Neural progenitor cell (in vitro differentiated cells): Measurements from ENCODE around the gene TRIAP1. TPM values are rescaled to one million over a fixed set of nuclear protein-coding genes. Genes with fewer than 3 reads are reported as not detected.

Experiments used
- DNase-seq: peaks from one replicate; pipeline ENCODE4 v3.0.0-alpha.2; 2016; ENCODE audit warnings: low spot score
- H2AFZ ChIP-seq: fragments of 200-600 bp; sonication (generic); replicated peaks from 2 replicates; pipeline ENCODE4 v1.6.1; 2016; ENCODE audit warnings: antibody characterized with exemption
- H3F3A ChIP-seq: fragments of 200-600 bp; sonication (generic); 2 replicates; pipeline ENCODE4 v1.6.1; 2016; ENCODE audit warnings: antibody characterized with exemption, low read depth
- H3K27ac ChIP-seq: fragments of 200-600 bp; sonication (generic); 2 replicates; pipeline ENCODE4 v1.5.1; 2016; ENCODE audit warnings: mild to moderate bottlenecking
- H3K27me3 ChIP-seq: fragments of 200-600 bp; sonication (generic); 2 replicates; pipeline ENCODE4 v1.6.1; 2016; ENCODE audit warnings: mild to moderate bottlenecking, moderate library complexity
- H3K36me3 ChIP-seq: fragments of 200-600 bp; sonication (generic); 2 replicates; pipeline ENCODE4 v1.5.1; 2016
- H3K4me1 ChIP-seq: fragments of 200-600 bp; sonication (generic); 2 replicates; pipeline ENCODE4 v1.6.1; 2016; ENCODE audit warnings: mixed run types
- H3K4me2 ChIP-seq: fragments of 200-600 bp; sonication (generic); 2 replicates; pipeline ENCODE4 v1.6.1; 2016
- H3K4me3 ChIP-seq: fragments of 200-600 bp; sonication (generic); 2 replicates; pipeline ENCODE4 v1.5.1; 2016
- H3K79me2 ChIP-seq: fragments of 200-600 bp; sonication (generic); 2 replicates; pipeline ENCODE4 v1.6.1; 2016; ENCODE audit warnings: low read depth
- H3K9ac ChIP-seq: fragments of 200-600 bp; sonication (generic); 2 replicates; pipeline ENCODE4 v1.6.1; 2016
- H3K9me3 ChIP-seq: fragments of 200-600 bp; sonication (generic); 2 replicates; pipeline ENCODE4 v1.5.1; 2016; ENCODE audit warnings: low read depth
- H4K20me1 ChIP-seq: fragments of 200-600 bp; sonication (generic); 2 replicates; pipeline ENCODE4 v1.6.1; 2016; ENCODE audit warnings: low read depth
- H3K27ac Mint-ChIP-seq: 3 replicates; pipeline ENCODE4 v1.8.0; 2021; ENCODE audit warnings: mixed read lengths
- H3K27me3 Mint-ChIP-seq: 2 replicates; pipeline ENCODE4 v1.8.0; 2022; ENCODE audit warnings: low read depth, mild to moderate bottlenecking, inconsistent platforms, moderate library complexity, mixed read lengths; ENCODE audit not compliant: insufficient read depth
- H3K36me3 Mint-ChIP-seq: 3 replicates; pipeline ENCODE4 v1.8.0; 2021; ENCODE audit warnings: mixed read lengths
- H3K4me1 Mint-ChIP-seq: 3 replicates; pipeline ENCODE4 v1.8.0; 2021; ENCODE audit warnings: mixed read lengths
- H3K4me3 Mint-ChIP-seq: 3 replicates; pipeline ENCODE4 v1.8.0; 2021; ENCODE audit warnings: mild to moderate bottlenecking, moderate library complexity, mixed read lengths
- H3K9me3 Mint-ChIP-seq: 3 replicates; pipeline ENCODE4 v1.8.0; 2020; ENCODE audit warnings: mixed read lengths
- CTCF ChIP-seq: fragments of 200-600 bp; sonication (generic); IDR thresholded peaks from 2 replicates; pipeline ENCODE4 v1.5.1; 2017; ENCODE audit warnings: antibody characterized with exemption, mild to moderate bottlenecking
- EZH2 ChIP-seq: fragments of 200-600 bp; sonication (generic); IDR thresholded peaks from 2 replicates; pipeline ENCODE4 v1.6.1; 2017; ENCODE audit warnings: antibody characterized with exemption, mild to moderate bottlenecking, moderate library complexity
- EZH2phosphoT487 ChIP-seq: fragments of 200-600 bp; sonication (generic); IDR thresholded peaks from 2 replicates; pipeline ENCODE4 v1.6.1; 2017; ENCODE audit warnings: antibody characterized with exemption
- total RNA-seq: library from RNA; depleted of rRNA; stranded (reverse); fragments of >200 nt; gene quantifications from 2 replicates; pipeline ENCODE4 v1.2.3, GENCODE V29; 2015; ENCODE audit warnings: low replicate concordance

The TRIAP1 gene
- total RNA-seq, 1 donor from 2014 or later: 72.1 TPM

GRCh38 chr12:120403869-120404268, 42.3 kb downstream of the TRIAP1 start:
- H3K27ac ChIP-seq: no peak overlapping the region
- H4K20me1 ChIP-seq: no peaks in the 10 kb centered on the region
- H3K4me1 ChIP-seq: peaks cover 22% of the 10 kb centered on the region
- no peaks in the 10 kb centered on the region for H3K27me3 ChIP-seq
- Mint-ChIP-seq H3K4me1 (peaks cover 51% of the 10 kb centered on the region), H3K27me3 (peaks cover 21% of the 10 kb centered on the region), H3K36me3 (no peaks in the 10 kb centered on the region), H3K9me3 (no peaks in the 10 kb centered on the region), H3K27ac (peak overlapping the region; percentile 87), H3K4me3 (no peak overlapping the region)
- H3F3A ChIP-seq: peaks cover 32% of the 10 kb centered on the region
- no peaks in the 10 kb centered on the region for H3K9me3 ChIP-seq
- no peaks in the 10 kb centered on the region for H3K36me3 ChIP-seq
- no peak overlapping the region for H3K9ac ChIP-seq
- TF ChIP-seq EZH2phosphoT487 (no peak), EZH2 (no peak), CTCF (no peak)
- no peak for DNase-seq
- H3K4me2 ChIP-seq: no peak overlapping the region
- no peak overlapping the region for H2AFZ ChIP-seq
- H3K4me3 ChIP-seq: no peak overlapping the region
- no peaks in the 10 kb centered on the region for H3K79me2 ChIP-seq

- peak overlapping the region; percentile 74 for H3K4me3 Mint-ChIP-seq
These were observed 44.0 kb downstream of the TRIAP1 start for GRCh38 chr12:120402217-120402616.

GRCh38 chr12:120399531-120399930, 46.7 kb downstream of the TRIAP1 start:
- Histone ChIP-seq H3K4me1 (peaks cover 43% of the 10 kb centered on the region), H3F3A (peaks cover 55% of the 10 kb centered on the region), H3K4me3 (no peak overlapping the region), H3K36me3 (no peaks in the 10 kb centered on the region), H3K9me3 (no peaks in the 10 kb centered on the region), H4K20me1 (no peaks in the 10 kb centered on the region), H3K9ac (no peak overlapping the region), H2AFZ (no peak overlapping the region), H3K27ac (no peak overlapping the region), H3K4me2 (no peak overlapping the region), H3K79me2 (no peaks in the 10 kb centered on the region), H3K27me3 (no peaks in the 10 kb centered on the region)
- Mint-ChIP-seq H3K4me3 (peak overlapping the region; percentile 5), H3K27ac (peak overlapping the region; percentile 100), H3K36me3 (no peaks in the 10 kb centered on the region), H3K4me1 (peaks cover 73% of the 10 kb centered on the region), H3K9me3 (no peaks in the 10 kb centered on the region), H3K27me3 (peaks cover 26% of the 10 kb centered on the region)
- DNase-seq: no peak
- TF ChIP-seq CTCF: no peak
- TF ChIP-seq EZH2phosphoT487: no peak
- TF ChIP-seq EZH2: no peak

More at GRCh38 chr12:120402217-120402616, 44.0 kb downstream of the TRIAP1 start:
- Mint-ChIP-seq H3K4me1 (peaks cover 59% of the 10 kb centered on the region), H3K27ac (peak overlapping the region; percentile 99), H3K9me3 (no peaks in the 10 kb centered on the region), H3K36me3 (no peaks in the 10 kb centered on the region), H3K27me3 (peaks cover 23% of the 10 kb centered on the region)
- TF ChIP-seq CTCF: no peak
- no peak overlapping the region for H3K9ac ChIP-seq
- H3K27me3 ChIP-seq: no peaks in the 10 kb centered on the region
- H3K4me3 ChIP-seq: peak overlapping the region; percentile 2
- no peaks in the 10 kb centered on the region for H3K9me3 ChIP-seq
- DNase-seq: peak; percentile 59
- H2AFZ ChIP-seq: no peak overlapping the region
- no peaks in the 10 kb centered on the region for H3K79me2 ChIP-seq
- H3K4me2 ChIP-seq: peak overlapping the region; percentile 72
- H3F3A ChIP-seq: peaks cover 39% of the 10 kb centered on the region
- H4K20me1 ChIP-seq: no peaks in the 10 kb centered on the region
- H3K36me3 ChIP-seq: no peaks in the 10 kb centered on the region
- peak overlapping the region; percentile 47 for H3K27ac ChIP-seq
- H3K4me1 ChIP-seq: peaks cover 37% of the 10 kb centered on the region
